AG09309 (cell line): ENCODE results near the gene RASAL3.
"Not testable (repeated sequence)": the region's sequence is repeated elsewhere in the genome, so short reads cannot be mapped to it uniquely, and the experiment has no call there.

Source experiments
- DNase-seq: peaks from one replicate; pipeline ENCODE4 v3.0.0-alpha.2; 2010; ENCODE audit warnings: low read depth
- H3K4me3 ChIP-seq: 2 replicates; pipeline ENCODE4 v1.5.1; 2011; ENCODE audit warnings: mild to moderate bottlenecking, low read depth, low read length, moderate library complexity; ENCODE audit not compliant: control insufficient read depth
- TF ChIP-seq, protein P1 (sequence below): IDR thresholded peaks from 2 replicates; pipeline ENCODE4 v1.5.1; 2011; ENCODE audit warnings: mild to moderate bottlenecking, low read depth, low read length, inconsistent platforms; ENCODE audit not compliant: insufficient read depth, control insufficient read depth; ENCODE audit errors: missing control alignments

RASAL3 gene

DNA sequence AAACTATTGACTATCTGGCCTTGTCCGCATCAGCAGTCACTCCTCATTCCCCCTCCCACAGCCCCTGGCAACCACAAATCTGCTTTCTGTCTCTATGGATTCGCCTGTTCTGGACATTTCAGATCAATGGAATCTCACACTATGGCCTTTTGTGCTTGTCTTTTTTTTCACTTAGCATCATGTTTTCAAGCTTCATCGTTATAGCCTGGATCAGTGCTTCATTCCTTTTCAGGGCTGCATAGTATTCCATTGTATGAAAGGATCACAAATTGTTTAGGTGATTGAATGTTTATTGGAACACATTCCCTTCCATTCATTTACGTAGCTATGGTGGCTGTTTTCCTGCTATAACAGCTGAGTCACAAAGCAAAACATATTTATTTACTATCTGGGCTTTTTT is 22.7 kb upstream of the RASAL3 start:
- TF ChIP-seq, protein P1, sequence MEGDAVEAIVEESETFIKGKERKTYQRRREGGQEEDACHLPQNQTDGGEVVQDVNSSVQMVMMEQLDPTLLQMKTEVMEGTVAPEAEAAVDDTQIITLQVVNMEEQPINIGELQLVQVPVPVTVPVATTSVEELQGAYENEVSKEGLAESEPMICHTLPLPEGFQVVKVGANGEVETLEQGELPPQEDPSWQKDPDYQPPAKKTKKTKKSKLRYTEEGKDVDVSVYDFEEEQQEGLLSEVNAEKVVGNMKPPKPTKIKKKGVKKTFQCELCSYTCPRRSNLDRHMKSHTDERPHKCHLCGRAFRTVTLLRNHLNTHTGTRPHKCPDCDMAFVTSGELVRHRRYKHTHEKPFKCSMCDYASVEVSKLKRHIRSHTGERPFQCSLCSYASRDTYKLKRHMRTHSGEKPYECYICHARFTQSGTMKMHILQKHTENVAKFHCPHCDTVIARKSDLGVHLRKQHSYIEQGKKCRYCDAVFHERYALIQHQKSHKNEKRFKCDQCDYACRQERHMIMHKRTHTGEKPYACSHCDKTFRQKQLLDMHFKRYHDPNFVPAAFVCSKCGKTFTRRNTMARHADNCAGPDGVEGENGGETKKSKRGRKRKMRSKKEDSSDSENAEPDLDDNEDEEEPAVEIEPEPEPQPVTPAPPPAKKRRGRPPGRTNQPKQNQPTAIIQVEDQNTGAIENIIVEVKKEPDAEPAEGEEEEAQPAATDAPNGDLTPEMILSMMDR, result no peak
- H3K4me3 ChIP-seq, result no peak overlapping the region
- no peak for DNase-seq

DNA sequence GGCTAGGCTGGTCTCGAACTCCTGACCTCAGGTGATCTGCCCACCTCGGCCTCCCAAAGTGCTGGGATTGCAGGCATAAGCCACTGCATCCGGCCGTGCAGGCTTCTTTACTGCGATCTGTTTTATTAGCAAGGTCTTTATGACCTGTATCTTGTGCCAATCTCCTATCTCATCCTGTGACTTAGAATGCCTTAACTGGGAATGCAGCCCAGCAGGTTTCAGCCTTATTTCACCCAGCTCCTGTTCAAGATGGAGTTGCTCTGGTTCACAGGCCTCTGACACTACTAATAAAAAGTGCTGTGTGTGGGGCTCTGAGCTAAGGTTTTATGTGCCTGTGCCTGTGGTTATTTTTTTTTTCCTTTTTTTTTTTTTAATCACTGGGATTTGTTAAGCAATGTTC is 21.4 kb upstream of the RASAL3 start:
- not testable (repeated sequence) for H3K4me3 ChIP-seq, DNase-seq

DNA sequence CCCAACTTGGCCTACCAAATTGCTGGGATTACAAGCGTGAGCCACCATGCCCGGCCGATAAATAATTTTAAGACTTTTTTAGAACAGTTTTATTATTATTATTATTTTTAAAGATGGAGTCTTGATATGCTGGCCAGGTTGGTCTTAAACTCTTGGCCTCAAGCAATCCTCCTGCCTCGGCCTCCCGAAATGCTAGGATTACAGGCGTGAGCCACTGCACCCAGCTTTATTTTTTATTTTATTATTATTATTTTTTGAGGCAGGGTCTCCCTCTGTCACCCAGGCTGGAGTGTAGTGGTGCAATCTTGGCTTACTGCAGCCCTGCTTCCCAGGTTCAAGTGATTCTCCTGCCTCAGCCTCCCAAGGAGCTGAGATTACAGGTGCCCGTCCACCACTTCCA is 16.7 kb upstream of the RASAL3 start:
- not testable (repeated sequence) for H3K4me3 ChIP-seq, DNase-seq

DNA sequence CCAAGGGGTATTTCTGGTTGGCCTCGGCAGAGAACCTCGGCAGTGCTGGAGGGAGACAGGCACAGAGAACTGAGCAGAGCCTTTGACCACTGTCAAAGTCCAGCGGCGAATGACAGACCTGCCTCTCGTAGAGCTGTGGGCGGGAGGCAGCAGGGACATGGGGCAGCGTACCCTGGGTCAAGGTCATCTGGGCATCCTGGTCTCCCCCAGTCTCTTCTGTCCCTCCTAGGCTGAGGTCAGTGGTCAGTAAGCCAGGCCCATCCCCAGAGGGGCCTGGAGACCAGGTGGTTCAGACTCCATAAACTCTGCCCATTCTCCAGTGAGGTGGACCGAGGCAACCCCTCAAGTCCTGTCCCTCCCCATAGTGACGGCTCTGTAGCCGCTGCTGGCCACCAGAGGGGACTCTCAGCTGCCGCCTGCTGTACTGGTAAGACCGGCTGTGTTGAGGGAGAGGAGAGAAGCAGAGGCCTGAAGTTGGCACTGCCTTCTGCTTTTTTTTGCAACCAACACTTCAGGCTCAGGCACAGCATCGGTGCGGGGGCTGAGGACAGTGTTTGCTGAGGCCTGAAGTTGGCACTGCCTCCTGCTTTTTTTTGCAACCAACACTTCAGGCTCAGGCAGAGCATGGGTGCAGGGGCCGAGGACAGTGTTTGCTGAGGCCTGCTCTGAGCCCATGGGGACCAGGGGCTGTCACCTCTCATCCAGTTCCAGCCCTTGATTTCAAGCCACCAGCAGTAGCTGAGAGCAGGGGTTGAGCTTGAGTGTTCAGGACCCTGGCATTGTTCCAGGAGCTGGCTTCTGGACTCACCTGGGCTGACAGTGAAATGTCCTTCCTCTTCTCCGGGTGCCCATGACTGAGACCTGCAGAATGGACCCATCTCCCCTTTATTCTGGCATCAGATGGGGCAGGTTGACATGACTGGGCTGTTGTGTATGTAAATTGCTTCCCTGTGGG is 15.3 kb upstream of the RASAL3 start, which contains the start of gene PGLYRP2:
Gene PGLYRP2, minus strand, starts transcription at position 111 of the 955 bp plus-strand sequence. CDS start 130 bp downstream, outside the sequence.
- TF ChIP-seq, protein P1, result no peak
- no peak for DNase-seq
- H3K4me3 ChIP-seq, result no peak within 1 kb of the TSS

DNA sequence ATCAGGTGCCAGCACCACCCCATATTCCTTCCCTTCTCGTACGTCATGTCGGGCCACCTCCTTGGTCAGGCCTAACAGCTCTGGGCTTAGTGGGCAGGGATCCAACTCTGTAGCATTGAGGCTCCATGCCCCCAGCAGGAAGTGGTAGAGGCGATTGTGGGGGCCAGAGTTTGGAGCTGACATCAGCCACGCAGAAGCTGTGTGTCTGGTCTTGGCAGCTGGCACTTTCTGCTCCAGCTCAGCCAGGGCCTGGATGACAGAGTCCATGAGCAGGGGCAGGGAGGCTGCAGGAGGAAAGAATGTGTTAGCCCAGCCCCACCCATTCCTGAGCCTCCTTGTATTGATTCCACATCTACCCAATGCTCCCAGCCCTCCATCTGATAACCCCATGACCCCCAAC is 12.0 kb upstream of the RASAL3 start:
- TF ChIP-seq, protein P1, result no peak
- no peak overlapping the region for H3K4me3 ChIP-seq
- no peak for DNase-seq

DNA sequence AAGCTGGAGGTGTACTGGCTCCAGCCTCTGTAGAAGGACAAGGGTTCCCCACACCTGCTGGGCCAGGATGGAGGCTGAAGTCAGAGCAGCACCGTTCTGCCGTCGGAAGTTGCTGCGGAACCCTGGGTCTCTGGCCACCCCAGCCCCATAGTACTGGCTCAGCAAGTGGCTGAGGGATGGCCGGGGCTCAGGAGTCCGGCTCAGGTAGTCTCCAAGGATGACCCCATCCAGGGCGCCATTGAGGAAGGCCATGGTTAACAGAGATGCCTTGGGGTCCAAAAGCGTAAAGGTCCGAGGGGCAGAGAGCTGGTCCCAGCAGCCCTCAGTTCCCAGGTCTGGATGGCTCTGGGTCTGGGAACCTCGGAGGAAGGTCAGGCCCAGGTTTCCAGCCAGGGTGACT is 11.3 kb upstream of the RASAL3 start:
- TF ChIP-seq, protein P1, result no peak
- no peak overlapping the region for H3K4me3 ChIP-seq
- no peak for DNase-seq

DNA sequence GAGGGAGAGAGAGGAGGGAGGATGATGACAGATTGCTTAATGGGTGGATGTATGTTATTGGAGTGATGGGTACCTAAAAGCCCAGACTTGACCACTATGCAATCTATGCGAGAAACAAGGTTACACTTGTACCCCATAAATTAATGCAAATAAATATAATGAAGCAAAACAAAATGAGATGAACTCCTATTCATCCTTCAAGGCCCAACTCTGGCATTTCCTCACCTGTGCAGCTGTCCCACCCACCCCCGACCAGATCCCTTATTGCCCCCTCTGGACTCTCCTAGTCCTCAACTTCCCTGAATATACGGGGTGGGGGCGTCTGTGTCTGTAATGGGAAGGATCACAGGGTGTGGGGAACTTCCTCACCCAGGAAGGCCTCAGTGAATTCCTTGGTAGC is 10.8 kb upstream of the RASAL3 start:
- TF ChIP-seq, protein P1, result no peak
- H3K4me3 ChIP-seq, result no peak overlapping the region
- no peak for DNase-seq

DNA sequence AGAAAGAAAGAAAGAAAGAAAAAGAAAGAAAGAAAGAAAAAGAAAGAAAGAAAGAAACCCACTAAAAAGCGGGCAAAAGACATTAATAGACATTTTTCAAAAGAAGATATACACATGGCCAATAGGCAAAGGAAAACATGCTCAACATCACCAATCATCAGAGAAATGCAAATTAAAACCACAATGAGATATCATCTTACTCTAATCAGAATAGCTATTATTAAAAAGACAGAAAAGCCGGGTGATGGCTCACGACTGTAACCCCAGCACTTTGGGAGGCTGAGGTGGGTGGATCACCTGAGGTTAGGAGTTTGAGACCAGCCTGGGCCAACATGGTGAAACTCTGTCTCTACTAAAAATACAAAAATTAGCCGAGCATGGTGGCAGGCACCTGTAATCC is 9.5 kb upstream of the RASAL3 start:
- H3K4me3 ChIP-seq, DNase-seq: not testable (repeated sequence)
